Measurements from ENCODE around the gene CDK6.
"Not testable (repeated sequence)": the region's sequence is repeated elsewhere in the genome, so short reads cannot be mapped to it uniquely, and the experiment has no call there.

CDK6 gene

GRCh38 chr7:92614660-92615174, 221.7 kb downstream of the CDK6 start:
- no peak for DNase-seq

GRCh38 chr7:92613720-92614119, 222.7 kb downstream of the CDK6 start:
- DNase-seq: no peak

GRCh38 chr7:92613214-92613613, 223.2 kb downstream of the CDK6 start:
- no peak for DNase-seq

DNA sequence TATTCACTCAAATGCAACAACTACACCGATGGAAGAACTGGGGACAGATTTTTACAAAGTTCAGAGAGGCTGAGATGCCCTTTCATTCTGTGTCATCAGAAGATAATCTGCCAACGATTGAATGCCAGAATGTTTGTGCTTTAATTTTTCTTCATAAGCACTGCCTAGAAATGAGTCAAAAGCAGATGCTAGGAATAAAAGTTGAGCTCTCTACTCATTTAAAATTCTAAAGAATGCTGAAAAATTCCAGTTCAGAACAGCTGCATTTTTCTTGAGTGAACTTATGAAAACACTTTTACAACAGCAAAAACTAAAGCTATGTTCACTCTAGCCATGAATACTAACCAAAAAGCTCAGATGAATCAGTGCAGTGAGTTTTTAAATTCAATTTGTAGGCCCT, 223.9 kb downstream of the CDK6 start:
- no peak for DNase-seq

- no peak for DNase-seq
These were observed 224.6 kb downstream of the CDK6 start for GRCh38 chr7:92611735-92612134.

GRCh38 chr7:92609921-92610518, 226.4 kb downstream of the CDK6 start:
- peak in 1 of 5 donors; percentile 40 for DNase-seq

DNA sequence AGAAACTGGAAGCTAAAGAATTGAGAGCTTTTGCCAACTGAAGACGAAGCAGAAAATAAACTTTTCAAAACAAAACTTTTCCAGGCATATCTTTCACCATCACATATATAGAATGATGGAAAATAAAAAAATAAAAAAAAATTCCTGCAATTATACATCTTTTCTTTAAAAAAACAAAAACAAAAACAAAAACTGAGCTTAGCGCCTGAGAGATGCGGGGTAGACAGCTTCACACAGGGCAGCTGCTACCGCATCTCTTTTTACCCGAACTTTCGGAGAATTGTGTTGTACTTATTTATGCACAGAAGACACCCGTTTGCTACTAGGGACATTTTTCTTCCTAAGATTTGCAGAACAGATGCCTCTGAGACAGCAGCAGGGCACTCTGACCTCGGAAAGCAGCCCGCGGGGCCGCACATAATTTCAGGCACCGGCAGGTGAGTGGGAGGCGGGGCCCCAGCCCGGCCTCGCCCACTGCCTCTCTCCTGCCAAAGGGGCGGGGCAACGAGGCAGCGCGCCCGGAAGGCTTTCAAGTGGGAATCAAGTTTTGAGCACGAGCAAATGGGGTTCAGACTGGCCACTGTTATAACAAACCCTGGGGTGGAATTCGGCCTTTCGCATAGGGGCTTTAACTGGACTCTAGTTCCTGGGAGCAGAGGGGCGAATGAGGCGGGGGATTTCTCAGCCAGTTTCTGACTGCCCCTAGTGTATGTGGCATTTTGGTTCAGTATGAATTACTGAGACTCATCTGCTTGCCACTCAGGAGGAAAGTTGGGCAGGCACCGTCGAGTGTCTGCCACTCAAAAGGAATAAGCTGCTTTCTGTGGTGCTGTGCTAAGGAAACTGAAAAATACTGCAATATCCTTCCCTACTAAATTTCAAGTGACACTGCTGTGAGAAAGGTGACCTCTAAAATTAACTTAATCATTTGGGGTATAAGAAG, 227.7 kb downstream of the CDK6 start:
- no peak for DNase-seq

- no peak for DNase-seq
These were observed 229.4 kb downstream of the CDK6 start for GRCh38 chr7:92606985-92607384.

GRCh38 chr7:92604517-92604916, 231.9 kb downstream of the CDK6 start:
- DNase-seq: not testable (repeated sequence)

DNA sequence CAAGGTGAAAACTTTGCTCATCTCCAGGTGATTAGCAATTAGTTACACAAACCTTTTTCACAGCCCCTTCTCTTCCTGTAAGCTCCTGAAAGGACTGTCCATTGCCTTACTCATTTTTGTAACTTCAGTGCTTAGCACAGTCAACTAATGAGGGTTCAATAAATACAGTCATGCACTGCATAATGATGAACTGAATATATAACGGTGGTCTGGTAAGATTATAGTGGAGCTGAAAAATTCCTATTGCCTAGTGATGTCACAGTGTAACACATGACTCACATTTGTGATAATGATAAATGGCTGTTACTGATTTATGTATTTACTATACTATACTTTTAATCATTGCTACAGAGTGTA, 233.3 kb downstream of the CDK6 start:
- no peak for DNase-seq

- no peak for DNase-seq
These were observed 233.9 kb downstream of the CDK6 start for GRCh38 chr7:92602352-92603088.

- DNase-seq: peak in 1 of 5 donors; percentile 23
These were observed 237.9 kb downstream of the CDK6 start for GRCh38 chr7:92598310-92598981.

DNA sequence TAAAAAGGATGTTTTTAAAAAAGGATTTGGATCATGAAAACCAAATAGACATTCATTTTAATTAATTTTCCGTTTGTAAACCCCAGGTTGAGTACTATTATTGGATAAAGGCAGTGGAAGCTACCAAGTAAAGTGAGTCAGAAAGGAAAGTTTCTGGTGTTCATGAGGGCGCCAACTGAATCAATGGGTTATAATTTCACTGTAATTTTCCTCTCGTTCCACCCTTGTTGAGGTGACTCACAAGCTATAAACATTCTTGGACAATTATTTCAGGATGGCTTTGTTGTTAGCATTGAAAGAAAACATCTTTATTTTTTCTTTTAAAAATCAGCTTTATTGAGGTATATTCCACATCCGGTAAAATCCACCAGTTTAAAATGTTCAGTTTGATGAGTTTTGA, 241.1 kb downstream of the CDK6 start:
- no peak for DNase-seq

DNA sequence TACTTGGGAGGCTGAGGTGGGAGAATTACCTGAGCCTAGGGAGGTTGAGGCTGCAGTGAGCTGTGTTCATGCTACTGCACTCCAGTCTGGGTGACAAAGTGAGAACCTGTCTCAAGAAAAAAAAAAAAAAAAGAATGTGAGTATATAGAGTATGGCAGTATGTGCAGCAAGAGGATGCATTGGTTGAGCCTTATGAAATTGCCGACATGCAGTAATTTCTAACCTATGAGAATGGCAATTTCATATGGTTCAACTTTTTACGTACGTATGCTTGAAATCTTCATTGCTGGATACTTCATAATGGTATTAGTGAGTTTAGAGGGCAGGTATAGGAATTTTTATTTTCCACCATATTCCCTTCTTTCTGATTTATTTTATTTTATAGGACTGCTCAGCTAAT, 241.6 kb downstream of the CDK6 start:
- no peak for DNase-seq

DNA sequence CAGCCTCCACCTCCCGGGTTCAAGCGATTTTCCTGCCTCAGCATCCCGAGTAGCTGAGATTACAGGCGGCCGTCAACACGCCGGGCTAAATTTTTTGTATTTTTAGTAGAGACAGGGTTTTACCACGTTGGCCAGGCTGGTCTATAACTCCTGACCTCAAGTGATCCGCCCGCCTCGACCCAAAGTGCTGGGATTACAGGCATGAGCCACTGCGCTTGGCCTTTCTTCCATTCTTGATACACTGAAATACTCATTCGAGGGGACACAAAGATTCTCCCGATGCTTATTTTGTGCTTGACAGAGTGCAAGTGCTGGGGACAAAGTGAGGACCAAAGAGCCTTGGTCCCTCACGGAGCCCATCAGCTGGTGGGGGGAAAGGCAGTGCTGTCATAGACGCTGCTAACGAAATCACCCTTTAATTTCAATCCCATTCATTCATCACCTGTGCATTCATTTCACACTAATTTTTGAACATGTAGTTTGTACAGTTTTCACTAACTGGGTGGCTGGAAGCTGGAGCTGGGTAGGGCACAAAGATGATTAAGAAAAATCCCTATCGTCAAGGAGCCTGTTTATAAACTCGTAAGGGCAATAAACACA, 245.6 kb downstream of the CDK6 start:
- no peak for DNase-seq

- no peak for DNase-seq
These were observed 247.3 kb downstream of the CDK6 start for GRCh38 chr7:92589056-92589455.

DNA sequence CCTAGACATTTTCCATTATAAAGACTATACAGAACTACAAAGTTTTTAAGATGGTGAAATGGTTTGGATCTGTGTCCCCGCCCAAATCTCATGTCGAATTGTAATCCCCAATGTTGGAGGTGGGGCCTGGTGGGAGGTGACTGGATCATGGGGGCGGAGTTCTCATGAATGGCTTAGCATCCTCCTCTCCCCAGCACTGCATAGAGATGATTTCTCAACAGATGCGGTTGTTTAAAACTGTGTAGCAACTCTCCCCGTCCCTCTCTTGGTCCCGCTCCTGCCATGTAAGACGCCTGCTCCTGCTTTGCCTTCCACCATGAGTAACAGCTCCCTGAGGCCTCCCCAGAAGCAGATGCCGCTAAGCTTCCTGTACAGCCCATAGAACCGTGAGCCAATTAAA, 247.8 kb downstream of the CDK6 start:
- DNase-seq: no peak

DNA sequence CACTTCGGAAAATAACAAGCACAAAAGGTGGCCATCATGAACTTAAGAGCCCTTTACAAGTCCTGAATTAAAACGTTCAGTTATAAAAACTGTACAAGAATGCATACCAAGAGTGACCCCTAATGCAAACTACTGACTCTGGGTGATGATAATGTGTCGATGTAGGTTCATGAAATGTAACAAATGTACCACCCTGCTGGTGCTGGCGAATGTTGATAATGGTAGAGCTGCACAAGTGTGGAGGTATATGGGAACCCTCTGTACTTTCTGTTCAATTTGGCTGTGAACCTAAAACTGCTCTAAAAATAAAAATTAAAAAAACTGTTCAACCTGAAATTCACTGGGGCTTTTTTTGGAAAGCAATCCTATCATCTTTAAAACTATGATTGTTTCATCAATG, 249.5 kb downstream of the CDK6 start:
- DNase-seq: no peak

DNA sequence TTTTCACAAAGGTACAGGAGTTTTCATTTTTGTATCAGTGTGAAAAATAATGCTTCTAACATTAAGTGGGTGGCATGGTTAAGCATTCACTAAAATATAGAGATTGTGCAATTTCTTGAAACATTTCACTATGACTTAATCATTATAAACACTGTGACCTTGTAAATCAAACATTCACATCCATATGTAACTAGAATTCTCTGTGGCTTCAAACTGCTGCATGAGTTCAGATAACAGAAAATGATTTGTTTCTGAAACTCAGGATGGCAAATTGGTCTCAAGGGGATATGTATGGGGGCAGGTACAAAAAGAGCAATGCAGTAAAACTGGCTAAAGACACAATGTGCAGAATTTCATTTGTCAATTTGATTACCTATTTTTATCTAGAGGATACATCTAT, 250.0 kb downstream of the CDK6 start:
- DNase-seq: no peak

- DNase-seq: peak in 1 of 5 donors; percentile 45
These were observed 251.4 kb downstream of the CDK6 start for GRCh38 chr7:92584953-92585352.

GRCh38 chr7:92582948-92583347, 253.4 kb downstream of the CDK6 start:
- no peak for DNase-seq

GRCh38 chr7:92576296-92576695, 260.1 kb downstream of the CDK6 start:
- no peak for DNase-seq

Data from T-helper 1 cell (primary cell).